Measurements from ENCODE around the gene ARV1.
"Not testable (repeated sequence)": the region's sequence is repeated elsewhere in the genome, so short reads cannot be mapped to it uniquely, and the experiment has no call there.

Gene ARV1

GRCh38 chr1:231027136-231027925 is 48.4 kb downstream of the ARV1 start:
- H3K36me3 ChIP-seq (ENCODE audit: control insufficient read depth, insufficient read depth, low read length), result no peaks in the 10 kb centered on the region
- no peaks in the 10 kb centered on the region for H3K27me3 ChIP-seq (ENCODE audit: control insufficient read depth, insufficient read depth, low read length, poor library complexity, severe bottlenecking)
- 85 to 86% methylated on average over 23 of the region's 23 CpGs for WGBS, 2 experiments
- H3K4me1 ChIP-seq (ENCODE audit: control insufficient read depth, insufficient read depth, low read length), result peaks cover 5% of the 10 kb centered on the region
- no peak overlapping the region for H3K4me3 ChIP-seq (ENCODE audit: insufficient read depth, low read depth, low read length)
- H3K9me3 ChIP-seq (ENCODE audit: control insufficient read depth, low read length), result no peaks in the 10 kb centered on the region
- no peak overlapping the region for H3K27ac ChIP-seq (ENCODE audit: insufficient read depth, low read depth, low read length, poor library complexity, severe bottlenecking)

GRCh38 chr1:231027971-231028370 is 49.1 kb downstream of the ARV1 start:
- Histone ChIP-seq H3K4me3 (ENCODE audit: insufficient read depth, low read depth, low read length) (no peak overlapping the region), H3K27ac (ENCODE audit: insufficient read depth, low read depth, low read length, poor library complexity, severe bottlenecking) (no peak overlapping the region), H3K36me3 (ENCODE audit: control insufficient read depth, insufficient read depth, low read length) (no peaks in the 10 kb centered on the region), H3K27me3 (ENCODE audit: control insufficient read depth, insufficient read depth, low read length, poor library complexity, severe bottlenecking) (no peaks in the 10 kb centered on the region), H3K9me3 (ENCODE audit: control insufficient read depth, low read length) (no peaks in the 10 kb centered on the region), H3K4me1 (ENCODE audit: control insufficient read depth, insufficient read depth, low read length) (peaks cover 5% of the 10 kb centered on the region)
- 87 to 95% methylated on average over 10 of the region's 10 CpGs for WGBS, 2 experiments

- Histone ChIP-seq H3K36me3 (ENCODE audit: control insufficient read depth, insufficient read depth, low read length) (no peaks in the 10 kb centered on the region), H3K27ac (ENCODE audit: insufficient read depth, low read depth, low read length, poor library complexity, severe bottlenecking) (no peak overlapping the region)
- WGBS, 2 experiments, result 54 to 62% methylated on average over 6 to 7 of the region's 7 CpGs
Observed at GRCh38 chr1:231028682-231029081, 49.8 kb downstream of the ARV1 start.

GRCh38 chr1:231029247-231029646 is 50.4 kb downstream of the ARV1 start:
- not testable (repeated sequence) for H3K27ac ChIP-seq (ENCODE audit: insufficient read depth, low read depth, low read length, poor library complexity, severe bottlenecking); H3K36me3 ChIP-seq (ENCODE audit: control insufficient read depth, insufficient read depth, low read length); H3K4me1 ChIP-seq (ENCODE audit: control insufficient read depth, insufficient read depth, low read length); H3K4me3 ChIP-seq (ENCODE audit: insufficient read depth, low read depth, low read length); H3K9me3 ChIP-seq (ENCODE audit: control insufficient read depth, low read length); H3K27me3 ChIP-seq (ENCODE audit: control insufficient read depth, insufficient read depth, low read length, poor library complexity, severe bottlenecking)
- 94 to 95% methylated on average over 3 to 4 of the region's 4 CpGs for WGBS, 2 experiments

More at GRCh38 chr1:231028682-231029081, 49.8 kb downstream of the ARV1 start:
- H3K4me3 ChIP-seq (ENCODE audit: insufficient read depth, low read depth, low read length), result no peak overlapping the region
- peaks cover 5% of the 10 kb centered on the region for H3K4me1 ChIP-seq (ENCODE audit: control insufficient read depth, insufficient read depth, low read length)
- H3K27me3 ChIP-seq (ENCODE audit: control insufficient read depth, insufficient read depth, low read length, poor library complexity, severe bottlenecking), result no peaks in the 10 kb centered on the region
- H3K9me3 ChIP-seq (ENCODE audit: control insufficient read depth, low read length), result no peaks in the 10 kb centered on the region

- 91 to 94% methylated on average over 6 of the region's 6 CpGs for WGBS, 2 experiments
- Histone ChIP-seq H3K9me3 (ENCODE audit: control insufficient read depth, low read length) (no peaks in the 10 kb centered on the region), H3K36me3 (ENCODE audit: control insufficient read depth, insufficient read depth, low read length) (no peaks in the 10 kb centered on the region), H3K4me3 (ENCODE audit: insufficient read depth, low read depth, low read length) (no peak overlapping the region), H3K27ac (ENCODE audit: insufficient read depth, low read depth, low read length, poor library complexity, severe bottlenecking) (no peak overlapping the region), H3K4me1 (ENCODE audit: control insufficient read depth, insufficient read depth, low read length) (peaks cover 5% of the 10 kb centered on the region), H3K27me3 (ENCODE audit: control insufficient read depth, insufficient read depth, low read length, poor library complexity, severe bottlenecking) (no peaks in the 10 kb centered on the region)
Observed at GRCh38 chr1:231029841-231030240, 50.9 kb downstream of the ARV1 start.

- Histone ChIP-seq H3K4me1 (ENCODE audit: control insufficient read depth, insufficient read depth, low read length) (peaks cover 5% of the 10 kb centered on the region), H3K27me3 (ENCODE audit: control insufficient read depth, insufficient read depth, low read length, poor library complexity, severe bottlenecking) (peaks cover 28% of the 10 kb centered on the region), H3K27ac (ENCODE audit: insufficient read depth, low read depth, low read length, poor library complexity, severe bottlenecking) (no peak overlapping the region), H3K36me3 (ENCODE audit: control insufficient read depth, insufficient read depth, low read length) (no peaks in the 10 kb centered on the region), H3K4me3 (ENCODE audit: insufficient read depth, low read depth, low read length) (no peak overlapping the region), H3K9me3 (ENCODE audit: control insufficient read depth, low read length) (no peaks in the 10 kb centered on the region)
- 86 to 91% methylated on average over 7 of the region's 7 CpGs for WGBS, 2 experiments
Observed at GRCh38 chr1:231032963-231033362, 54.1 kb downstream of the ARV1 start.

- 92% methylated on average over 1 of the region's 1 CpG for WGBS, 2 experiments
- H3K4me3 ChIP-seq (ENCODE audit: insufficient read depth, low read depth, low read length), result no peak overlapping the region
- H3K9me3 ChIP-seq (ENCODE audit: control insufficient read depth, low read length), result no peaks in the 10 kb centered on the region
- H3K27me3 ChIP-seq (ENCODE audit: control insufficient read depth, insufficient read depth, low read length, poor library complexity, severe bottlenecking), result peaks cover 56% of the 10 kb centered on the region
- no peak overlapping the region for H3K27ac ChIP-seq (ENCODE audit: insufficient read depth, low read depth, low read length, poor library complexity, severe bottlenecking)
- H3K36me3 ChIP-seq (ENCODE audit: control insufficient read depth, insufficient read depth, low read length), result no peaks in the 10 kb centered on the region
- H3K4me1 ChIP-seq (ENCODE audit: control insufficient read depth, insufficient read depth, low read length), result peaks cover 5% of the 10 kb centered on the region
Observed at GRCh38 chr1:231035799-231036198, 56.9 kb downstream of the ARV1 start.

- 51 to 52% methylated on average over 5 of the region's 5 CpGs for WGBS, 2 experiments
- Histone ChIP-seq H3K27me3 (ENCODE audit: control insufficient read depth, insufficient read depth, low read length, poor library complexity, severe bottlenecking) (peaks cover 62% of the 10 kb centered on the region), H3K4me3 (ENCODE audit: insufficient read depth, low read depth, low read length) (no peak overlapping the region), H3K36me3 (ENCODE audit: control insufficient read depth, insufficient read depth, low read length) (no peaks in the 10 kb centered on the region), H3K9me3 (ENCODE audit: control insufficient read depth, low read length) (no peaks in the 10 kb centered on the region), H3K27ac (ENCODE audit: insufficient read depth, low read depth, low read length, poor library complexity, severe bottlenecking) (no peak overlapping the region), H3K4me1 (ENCODE audit: control insufficient read depth, insufficient read depth, low read length) (peaks cover 5% of the 10 kb centered on the region)
Observed at GRCh38 chr1:231036416-231036815, 57.5 kb downstream of the ARV1 start.

GRCh38 chr1:231037585-231038517 is 59.0 kb downstream of the ARV1 start:
- Histone ChIP-seq H3K4me3 (ENCODE audit: insufficient read depth, low read depth, low read length) (no peak overlapping the region), H3K4me1 (ENCODE audit: control insufficient read depth, insufficient read depth, low read length) (peaks cover 5% of the 10 kb centered on the region), H3K27me3 (ENCODE audit: control insufficient read depth, insufficient read depth, low read length, poor library complexity, severe bottlenecking) (peaks cover 74% of the 10 kb centered on the region), H3K27ac (ENCODE audit: insufficient read depth, low read depth, low read length, poor library complexity, severe bottlenecking) (no peak overlapping the region), H3K36me3 (ENCODE audit: control insufficient read depth, insufficient read depth, low read length) (no peaks in the 10 kb centered on the region), H3K9me3 (ENCODE audit: control insufficient read depth, low read length) (no peaks in the 10 kb centered on the region)
- WGBS, 2 experiments, result 81 to 83% methylated on average over 13 of the region's 13 CpGs

Data from ectodermal cell (in vitro differentiated cells).